Cardiac atrium fibroblast (primary cell): ENCODE data around the gene PRDM11. TPM values are rescaled to one million over a fixed set of nuclear protein-coding genes. Genes with fewer than 3 reads are reported as not detected.

Experiments used
- total RNA-seq: library from RNA; depleted of rRNA; stranded (reverse); fragments of >200 nt; gene quantifications from 2 replicates; pipeline ENCODE4 v1.2.3, GENCODE V29; 2015

PRDM11 gene
- total RNA-seq, result 8.3 and 13.9 TPM in 2 replicates

GRCh38 chr11:45146072-45147016 lies at the start of gene PRDM11:
Gene PRDM11, plus strand, starts transcription at chr11:45146639. Its CDS starts 35,128 bp downstream, at chr11:45181767.

Other genes with a start within 250 kb of the PRDM11 start
- 187 and 199 TPM in 2 replicates for gene TP53I11, start 195.8 kb upstream of the PRDM11 start, total RNA-seq
- gene SYT13, start 139.7 kb downstream of the PRDM11 start, total RNA-seq, result not detected in 2 replicates